Erythroblast (primary cell): ENCODE data around the gene HEY2.

Experiments used
- GATA1 ChIP-seq: IDR thresholded peaks from 2 replicates; pipeline ENCODE4 v1.6.1; 2011; ENCODE audit warnings: low read depth, mild to moderate bottlenecking, control low read depth, low read length, moderate library complexity
- POLR2A ChIP-seq: IDR thresholded peaks from 2 replicates; pipeline ENCODE4 v1.6.1; 2011; ENCODE audit warnings: mild to moderate bottlenecking, low read length

- no peak for TF ChIP-seq POLR2A
- no peak for TF ChIP-seq GATA1
These were observed 59.2 kb downstream of the HEY2 start for GRCh38 chr6:125808591-125808990.
